Cardiac fibroblast (primary cell): ENCODE measurements around the gene ODAD2.
A peak's percentile ranks its signal among the peaks of the same experiment; 100 is the strongest.
"Not testable (repeated sequence)": the region's sequence is repeated elsewhere in the genome, so short reads cannot be mapped to it uniquely, and the experiment has no call there.

ENCODE experiments used
- DNase-seq, 2 donors: peaks; one replicate each; pipeline versions ENCODE4 v3.0.0 to v3.0.0-alpha.2; 2010; ENCODE audit warnings: low read depth in 2 of 2
- H3K4me3 ChIP-seq, 2 donors: replicated peaks in 1 of 2; 1 replicate in 1 of 2; 2 replicates in 1 of 2; pipeline ENCODE4 v1.5.1; 2011; ENCODE audit warnings: low read depth in 2 of 2, low read length in 2 of 2, mild to moderate bottlenecking in 2 of 2, moderate library complexity in 1 of 2
- CTCF ChIP-seq: IDR thresholded peaks from one replicate; pipeline ENCODE4 v1.5.1; 2011; ENCODE audit warnings: low read depth, mild to moderate bottlenecking, low read length, inconsistent platforms

Gene ODAD2

GRCh38 chr10:27914888-27915287 lies 84.0 kb downstream of the ODAD2 start:
- DNase-seq: no peak
- no peak for TF ChIP-seq CTCF
- H3K4me3 ChIP-seq: no peak overlapping the region

DNA sequence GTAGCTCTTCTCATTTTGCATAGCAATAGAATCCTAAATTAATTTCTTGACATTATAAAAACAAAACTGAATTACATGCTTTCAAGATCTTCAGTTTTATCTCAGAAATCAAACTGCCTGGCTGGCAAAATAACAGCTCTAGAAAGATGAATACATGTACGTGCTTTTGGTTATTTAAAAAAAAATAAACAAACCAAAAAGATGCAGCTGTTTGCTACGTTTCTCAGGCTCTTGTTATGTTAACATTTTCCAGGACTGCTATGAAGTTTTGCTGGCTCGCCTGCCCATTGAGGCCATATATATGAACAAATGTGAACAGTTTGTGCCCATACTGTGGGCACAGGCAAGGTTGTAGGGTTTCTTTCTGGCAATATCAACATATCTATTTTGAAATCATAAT lies 86.6 kb downstream of the ODAD2 start:
- DNase-seq: no peak
- TF ChIP-seq CTCF: no peak
- H3K4me3 ChIP-seq: no peak overlapping the region

DNA sequence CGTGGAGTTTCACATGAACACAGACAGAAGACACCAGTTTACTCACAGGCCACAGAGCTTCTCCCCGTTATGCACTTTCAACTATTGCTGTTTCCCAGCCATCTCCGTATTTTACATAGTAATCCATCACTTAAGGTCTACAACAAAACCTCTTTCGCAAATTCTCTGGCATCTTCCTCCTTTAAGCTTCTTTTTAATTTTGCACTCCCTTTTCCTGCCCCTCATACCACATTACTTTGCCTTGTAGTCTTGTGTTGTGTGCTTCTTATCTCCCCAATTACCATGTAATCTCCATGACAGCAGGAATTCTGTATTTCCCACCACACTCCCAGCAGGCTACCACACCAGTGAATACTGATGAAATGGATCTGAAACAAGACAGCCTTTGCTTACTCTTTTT lies 87.3 kb downstream of the ODAD2 start:
- no peak overlapping the region for H3K4me3 ChIP-seq
- DNase-seq: peak in 1 of 2 donors; percentile 13
- no peak for TF ChIP-seq CTCF

- H3K4me3 ChIP-seq: no peak overlapping the region
These were observed 87.9 kb downstream of the ODAD2 start for GRCh38 chr10:27911011-27911410.

DNA sequence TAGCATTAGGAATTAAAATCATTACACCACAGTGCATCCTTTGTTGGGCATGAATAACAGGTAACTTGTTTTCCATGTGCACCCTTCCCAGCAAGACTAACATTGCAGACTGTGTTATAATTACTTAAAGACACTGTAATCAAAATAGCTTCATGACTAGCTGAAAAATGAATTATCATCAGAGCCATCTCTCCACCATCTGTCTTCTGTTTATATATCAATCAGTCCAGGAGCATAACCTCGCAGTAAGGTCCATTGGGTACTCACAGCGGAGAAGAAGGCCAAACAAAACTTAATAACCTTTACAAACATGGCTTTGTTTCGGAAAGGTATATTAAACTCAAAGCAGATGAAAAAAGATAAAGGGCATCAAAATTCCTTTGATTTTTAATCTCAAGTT lies 90.6 kb downstream of the ODAD2 start:
- DNase-seq: no peak
- TF ChIP-seq CTCF: no peak
- H3K4me3 ChIP-seq: no peak overlapping the region

More at GRCh38 chr10:27911011-27911410, 87.9 kb downstream of the ODAD2 start:
- no peak for TF ChIP-seq CTCF
- no peak for DNase-seq

- DNase-seq, H3K4me3 ChIP-seq: not testable (repeated sequence)
These were observed 99.4 kb downstream of the ODAD2 start for GRCh38 chr10:27899485-27899884.

DNA sequence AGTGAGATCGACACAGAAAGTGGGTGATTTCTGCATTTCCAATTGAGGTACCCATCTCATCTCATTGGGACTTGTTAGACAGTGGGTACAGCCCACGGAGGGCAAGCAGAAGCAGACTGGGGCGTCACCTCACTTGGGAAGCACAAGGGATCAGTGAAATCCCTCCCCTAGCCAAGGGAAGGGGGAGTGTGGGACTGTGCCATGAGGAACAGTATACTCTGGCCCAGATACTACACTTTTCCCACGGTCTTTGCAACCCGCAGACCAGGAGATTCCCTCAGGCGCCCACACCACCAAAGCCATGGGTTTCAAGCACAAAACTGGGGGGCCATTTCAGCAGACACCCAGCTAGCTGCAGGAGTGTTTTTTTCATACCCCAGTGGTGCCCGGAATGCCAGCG lies 99.8 kb downstream of the ODAD2 start:
- no peak for DNase-seq
- no peak overlapping the region for H3K4me3 ChIP-seq
- TF ChIP-seq CTCF: no peak
